HG03469 (cell line): ENCODE results near the gene ABCA3.

Experiments used
- ATAC-seq: cut with Tn5 transposase; IDR thresholded peaks from one replicate; pipeline ENCODE4 v1.9.1; 2021; ENCODE audit warnings: mild to moderate bottlenecking, moderate library complexity, moderate number of reproducible peaks; ENCODE audit not compliant: unreplicated experiment

Gene ABCA3

DNA sequence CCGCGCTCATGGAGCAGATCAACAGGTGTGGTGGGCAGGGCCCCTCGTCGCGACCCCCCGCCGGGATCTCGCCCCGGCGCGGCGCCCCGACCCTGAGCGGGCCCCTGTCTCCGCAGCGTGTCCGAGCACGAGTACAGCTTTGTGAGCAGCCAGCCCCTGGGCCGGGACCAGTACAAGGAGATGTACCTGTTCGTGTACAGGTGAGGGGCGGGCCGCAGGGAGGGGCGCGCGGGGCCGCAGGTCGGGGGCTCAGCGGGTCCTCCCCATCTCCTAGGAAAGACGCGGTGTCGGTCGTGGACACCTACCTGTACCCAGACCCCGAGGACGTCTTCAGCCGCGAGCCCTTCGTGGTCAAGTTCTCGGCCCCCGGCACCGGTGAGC lies 103.4 kb downstream of the ABCA3 start:
- no peak for ATAC-seq

GRCh38 chr16:2236337-2237101 lies 104.0 kb downstream of the ABCA3 start, which contains the start of gene DNASE1L2:
TSS of gene DNASE1L2 (plus strand) at chr16:2236444. CDS start at chr16:2236817, 373 bp downstream.
- no peak for ATAC-seq

DNA sequence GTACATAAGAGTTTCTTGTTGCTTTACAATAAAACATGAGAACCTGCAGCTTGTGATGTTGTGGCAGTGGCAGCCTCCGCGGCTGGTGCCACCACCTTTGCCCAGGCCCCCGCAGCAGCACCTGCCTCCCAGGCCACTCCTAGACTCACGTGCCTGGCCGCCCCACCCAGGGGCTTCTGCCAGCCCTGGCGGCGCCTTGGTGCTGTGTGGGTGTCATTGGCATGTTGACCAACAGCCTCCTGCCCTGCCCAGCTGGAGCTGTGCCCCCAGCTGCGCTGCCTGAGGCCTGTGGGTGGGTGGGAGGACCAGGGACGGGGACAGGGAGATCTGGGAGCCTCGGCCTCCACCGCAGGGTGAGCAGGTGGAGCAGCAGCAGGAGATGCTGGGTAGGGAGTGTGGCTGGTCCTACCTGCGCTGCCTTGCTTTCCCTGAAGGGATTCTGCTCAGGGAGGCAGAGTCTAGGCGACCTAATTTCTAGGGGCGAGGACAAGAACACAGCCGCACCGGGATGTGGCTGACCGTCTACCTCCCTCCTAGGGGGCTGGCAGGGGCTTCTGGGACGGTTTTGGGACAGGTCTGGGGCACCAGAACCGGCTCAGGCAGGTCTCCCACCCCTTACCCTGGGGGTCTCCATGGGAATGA lies 104.7 kb downstream of the ABCA3 start:
- no peak for ATAC-seq

DNA sequence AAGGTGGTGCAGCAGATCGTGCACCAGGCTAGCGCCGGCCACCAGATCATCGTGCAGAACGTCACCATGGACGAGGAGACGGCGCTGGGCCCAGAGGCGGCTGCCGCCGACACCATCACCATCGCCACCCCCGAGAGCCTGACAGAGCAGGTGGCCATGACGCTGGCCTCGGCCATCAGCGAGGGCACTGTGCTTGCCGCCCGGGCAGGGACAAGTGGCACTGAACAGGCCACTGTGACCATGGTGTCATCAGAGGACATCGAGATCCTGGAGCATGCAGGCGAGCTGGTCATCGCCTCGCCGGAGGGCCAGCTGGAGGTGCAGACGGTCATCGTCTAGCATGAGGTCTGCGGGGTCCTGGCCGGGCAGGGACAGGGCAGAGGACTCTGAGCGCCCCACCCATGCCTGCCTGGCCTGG lies 105.3 kb downstream of the ABCA3 start:
- ATAC-seq: no peak

- no peak for ATAC-seq
Measured at GRCh38 chr16:2234813-2235170, 105.7 kb downstream of the ABCA3 start.

GRCh38 chr16:2233872-2234812 lies 106.4 kb downstream of the ABCA3 start:
- no peak for ATAC-seq

DNA sequence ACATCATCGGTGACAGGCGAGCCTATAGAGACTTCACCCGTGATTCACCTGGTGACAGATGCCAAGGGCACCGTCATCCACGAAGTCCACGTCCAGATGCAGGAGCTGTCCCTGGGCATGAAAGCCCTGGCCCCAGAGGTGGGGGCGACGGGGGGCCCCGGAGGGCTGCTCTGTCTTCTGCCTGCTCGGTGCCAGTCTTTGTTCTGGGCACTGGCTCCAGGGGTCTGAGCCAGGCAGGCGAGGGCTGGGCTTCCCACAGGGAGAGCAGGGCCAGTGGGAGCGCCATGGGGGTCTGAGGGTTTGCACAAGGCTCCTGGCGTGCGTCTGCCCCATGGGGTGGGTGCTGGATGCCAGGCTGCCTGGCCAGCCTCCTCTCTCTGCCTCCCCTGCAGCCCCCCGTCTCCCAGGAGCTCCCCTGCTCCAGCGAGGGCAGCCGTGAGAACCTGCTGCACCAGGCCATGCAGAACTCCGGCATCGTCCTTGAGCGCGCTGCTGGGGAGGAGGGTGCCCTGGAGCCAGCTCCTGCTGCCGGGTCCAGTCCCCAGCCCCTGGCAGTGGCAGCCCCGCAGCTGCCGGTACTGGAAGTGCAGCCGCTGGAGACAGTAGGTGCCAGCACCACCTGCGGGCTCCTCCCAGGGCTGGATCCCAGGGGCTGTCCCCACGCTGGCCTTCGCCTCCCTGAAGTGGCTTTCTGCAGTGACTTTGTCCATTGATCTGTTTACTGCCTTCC lies 107.3 kb downstream of the ABCA3 start:
- no peak for ATAC-seq

GRCh38 chr16:2232094-2232990 lies 108.2 kb downstream of the ABCA3 start:
- ATAC-seq: no peak

GRCh38 chr16:2231016-2231931 lies 109.3 kb downstream of the ABCA3 start:
- no peak for ATAC-seq

DNA sequence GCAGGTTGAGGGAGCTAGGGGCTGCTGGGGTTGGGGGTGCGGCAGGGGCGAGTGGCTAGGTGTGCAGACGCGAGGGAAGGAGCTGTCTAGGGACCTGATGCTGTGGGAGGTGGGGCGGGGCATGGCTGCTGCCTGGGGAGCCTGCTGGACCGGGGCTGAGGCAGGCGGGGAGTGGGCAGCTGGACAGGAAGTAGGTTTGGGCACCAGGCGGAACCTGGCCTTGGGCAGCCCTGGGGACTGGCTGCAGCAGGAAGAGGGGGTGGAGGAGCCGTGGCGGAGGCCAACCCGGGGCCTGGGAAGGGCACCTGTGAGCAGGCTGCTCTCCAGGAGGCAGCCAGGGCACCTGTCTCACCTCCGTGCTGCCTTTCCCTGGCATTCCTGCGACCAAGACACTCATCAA lies 110.2 kb downstream of the ABCA3 start:
- ATAC-seq: no peak

GRCh38 chr16:2229632-2230250 lies 110.8 kb downstream of the ABCA3 start:
- ATAC-seq: no peak

- no peak for ATAC-seq
Measured at GRCh38 chr16:2229091-2229490, 111.4 kb downstream of the ABCA3 start.

DNA sequence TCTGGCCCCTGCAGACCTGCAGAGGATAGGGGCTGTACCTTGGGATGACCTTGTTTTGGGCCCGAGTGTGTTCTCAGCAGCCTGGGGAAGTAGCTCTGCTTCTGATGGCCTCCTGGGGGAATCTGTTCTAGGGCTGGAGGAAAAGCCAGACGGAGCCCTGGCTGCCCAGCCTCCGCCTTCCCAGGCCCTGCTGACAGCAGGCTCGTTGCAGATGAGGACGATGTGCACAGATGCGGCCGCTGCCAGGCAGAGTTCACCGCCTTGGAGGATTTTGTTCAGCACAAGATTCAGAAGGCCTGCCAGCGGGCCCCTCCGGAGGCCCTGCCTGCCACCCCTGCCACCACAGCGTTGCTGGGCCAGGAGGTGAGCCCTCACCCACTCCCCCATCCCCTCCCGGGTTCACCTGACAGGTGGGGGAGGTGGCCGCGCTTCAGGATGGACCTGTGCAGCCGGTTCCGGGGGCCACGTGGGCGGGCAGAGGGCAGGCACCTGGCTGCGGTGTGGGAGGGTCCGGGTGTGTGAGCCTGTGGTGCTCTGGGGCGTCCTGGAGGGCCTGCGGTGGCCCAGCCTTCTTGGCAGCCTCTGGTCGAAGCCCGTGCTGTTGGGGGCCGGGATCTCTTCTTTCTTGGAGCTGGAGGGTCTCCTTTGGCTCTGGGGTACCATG lies 112.2 kb downstream of the ABCA3 start:
- ATAC-seq: no peak

DNA sequence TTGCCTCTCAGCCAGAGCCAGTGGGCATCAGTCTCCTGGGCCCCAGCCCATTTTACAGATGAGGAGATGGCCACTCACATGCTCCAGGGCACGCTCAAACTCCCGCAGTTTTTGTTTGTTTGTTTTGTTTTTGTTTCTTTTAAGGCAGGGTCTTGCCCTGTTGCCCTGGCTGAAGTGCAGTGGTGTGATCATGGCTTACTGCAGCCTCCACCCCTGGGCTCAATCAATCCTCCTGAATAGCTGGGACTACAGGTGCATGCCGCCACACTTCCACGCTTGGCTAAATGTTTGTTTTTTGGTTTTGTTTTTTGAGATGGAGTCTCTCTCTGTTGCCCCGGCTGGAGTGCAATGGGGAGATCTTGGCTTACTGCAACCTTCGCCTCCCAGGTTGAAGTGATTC lies 113.6 kb downstream of the ABCA3 start:
- no peak for ATAC-seq

DNA sequence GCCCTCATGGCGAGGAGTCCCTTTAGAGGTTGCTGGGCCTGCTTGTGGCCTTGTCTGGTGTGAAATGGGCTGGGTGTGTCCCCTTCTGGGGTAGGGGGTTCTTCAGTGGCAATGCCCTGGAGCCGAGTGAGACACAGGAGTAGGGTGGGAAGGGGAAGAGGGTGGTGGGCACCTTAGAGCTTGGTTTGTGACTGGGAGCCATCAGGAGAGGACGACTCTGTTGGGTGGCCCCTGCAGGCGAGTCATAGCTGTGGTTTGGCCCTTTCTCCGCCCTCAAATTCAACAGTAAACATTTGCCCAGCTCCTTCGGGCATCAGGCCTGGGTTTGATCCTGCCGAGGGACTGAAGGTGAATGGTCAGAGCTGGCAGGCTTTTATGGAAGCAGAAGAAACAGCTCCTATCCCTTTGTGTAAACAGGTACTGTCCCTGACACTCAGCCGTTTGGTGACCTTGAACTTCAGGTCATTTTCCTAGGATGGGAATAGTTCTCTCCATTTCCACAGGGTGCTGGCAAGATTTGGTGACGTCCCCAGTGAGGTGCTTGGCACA lies 114.2 kb downstream of the ABCA3 start:
- no peak for ATAC-seq
